Activated T-helper 1 cell treated with anti-CD3 and anti-CD28 coated beads, Interleukin-12 subunit alpha, Interleukin-12 subunit beta, Interleukin-2, Interleukin-4 antibody, amounts not matched to agents 30 ng/mL and 10 ng/mL and 1 ng/mL, durations not matched to agents 14 hours and 24 hours and 36 hours (primary cell): Measurements from ENCODE around the gene CKS2. TPM values are rescaled to one million over a fixed set of nuclear protein-coding genes. Genes with fewer than 3 reads are reported as not detected.
"Not testable (repeated sequence)": the region's sequence is repeated elsewhere in the genome, so short reads cannot be mapped to it uniquely, and the experiment has no call there.

Experiments
- DNase-seq: peaks from one replicate; pipeline ENCODE4 v3.0.0; 2021; ENCODE audit warnings: low spot score
- H3K27ac Mint-ChIP-seq: one replicate; pipeline ENCODE4 v1.8.0; 2021; ENCODE audit warnings: mild to moderate bottlenecking, mixed read lengths
- H3K27me3 Mint-ChIP-seq: one replicate; pipeline ENCODE4 v1.8.0; 2022; ENCODE audit warnings: mild to moderate bottlenecking, moderate library complexity, mixed read lengths; ENCODE audit not compliant: insufficient read depth
- H3K36me3 Mint-ChIP-seq: one replicate; pipeline ENCODE4 v1.8.0; 2021; ENCODE audit warnings: low read depth, mixed read lengths
- H3K4me1 Mint-ChIP-seq: one replicate; pipeline ENCODE4 v1.8.0; 2021; ENCODE audit warnings: low read depth, mixed read lengths
- H3K4me3 Mint-ChIP-seq: one replicate; pipeline ENCODE4 v1.8.0; 2021; ENCODE audit warnings: mild to moderate bottlenecking, moderate library complexity, mixed read lengths
- H3K9me3 Mint-ChIP-seq: one replicate; pipeline ENCODE4 v1.8.0; 2021; ENCODE audit warnings: mixed read lengths
- intact Hi-C: fragments of 100-400 bp; cut with micrococcal nuclease; formaldehyde crosslinking; loops from one replicate; pipeline ENCODE4 v1.15.1; 2024
- total RNA-seq: library from RNA; stranded (reverse); gene quantifications from 2 replicates; pipeline ENCODE4 v1.2.3, GENCODE V29; 2022

CKS2 gene
- total RNA-seq, 1 donor from 2014 or later: 162 TPM

DNA sequence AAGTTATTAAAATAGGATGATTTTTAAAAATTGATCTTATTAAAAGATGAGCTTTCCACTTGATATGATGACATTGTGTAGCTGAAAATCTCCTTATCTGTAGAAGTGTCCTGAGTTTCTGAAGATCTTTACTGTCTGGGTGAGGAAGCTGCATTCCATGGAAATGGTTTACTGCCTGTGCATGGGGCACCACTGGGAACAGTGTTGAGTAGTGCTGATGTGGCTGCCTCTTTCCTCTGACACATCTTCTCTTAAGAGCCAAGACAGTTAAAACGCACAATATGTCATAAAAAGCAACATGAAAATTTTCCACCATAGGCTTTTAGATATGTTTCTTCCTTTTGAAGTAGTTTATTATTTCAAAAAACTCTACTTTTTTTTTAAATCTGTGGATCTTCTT lies 32.0 kb downstream of the CKS2 start:
- Mint-ChIP-seq H3K9me3 (no peaks in the 10 kb centered on the region), H3K4me1 (peaks cover 40% of the 10 kb centered on the region), H3K27me3 (no peaks in the 10 kb centered on the region), H3K4me3 (no peak overlapping the region), H3K27ac (no peak overlapping the region), H3K36me3 (peaks cover 73% of the 10 kb centered on the region)
- intact Hi-C loops: loop anchor here (5.0 kb wide), 1 partner anchor 194 kb away; no protein-coding TSS in a partner anchor
- DNase-seq: no peak

DNA sequence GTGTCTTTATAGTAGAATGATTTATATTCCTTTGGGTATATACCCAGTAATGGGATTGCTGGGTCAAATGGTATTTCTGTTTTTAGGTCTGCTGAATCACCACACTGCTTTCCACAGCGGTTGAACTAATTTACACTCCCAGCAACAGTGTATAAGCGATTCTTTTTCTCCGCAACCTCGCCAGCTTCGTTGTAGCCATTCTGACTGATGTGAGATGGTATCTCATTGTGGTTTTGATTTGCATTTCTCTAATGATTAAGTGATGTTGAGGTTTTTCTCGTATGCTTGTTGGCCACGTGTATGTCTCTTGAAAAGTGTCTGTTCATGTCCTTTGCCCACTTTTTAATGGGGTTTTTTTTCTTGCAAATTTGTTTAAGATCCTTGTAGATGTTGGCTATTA lies 32.8 kb downstream of the CKS2 start:
- Mint-ChIP-seq H3K4me1 (peaks cover 38% of the 10 kb centered on the region), H3K36me3 (peaks cover 73% of the 10 kb centered on the region)
- H3K9me3 Mint-ChIP-seq, H3K4me3 Mint-ChIP-seq, DNase-seq, H3K27ac Mint-ChIP-seq, H3K27me3 Mint-ChIP-seq: not testable (repeated sequence)
- intact Hi-C loops: loop anchor here (5.0 kb wide), 1 partner anchor 193 kb away; no protein-coding TSS in a partner anchor

DNA sequence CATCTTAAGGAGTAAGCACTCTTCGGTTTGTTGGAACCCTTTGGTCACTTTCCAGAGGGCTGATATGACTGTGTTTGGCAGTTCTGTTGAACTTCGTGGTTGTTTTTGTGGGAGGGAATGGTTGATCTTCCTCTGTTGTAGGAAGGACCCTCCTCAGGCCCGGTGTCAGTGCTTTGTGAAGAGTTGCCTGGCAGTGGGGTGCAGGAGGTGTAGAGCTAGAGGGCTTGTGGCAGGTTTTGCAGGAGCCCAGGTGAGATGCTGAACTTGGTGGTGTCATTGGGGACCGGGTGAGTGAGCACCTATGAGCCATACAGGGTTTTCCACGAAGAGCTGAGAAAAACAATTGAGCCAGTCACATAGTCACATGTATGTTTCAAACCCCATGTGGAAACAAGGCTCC lies 34.5 kb downstream of the CKS2 start:
- H3K36me3 Mint-ChIP-seq: peaks cover 76% of the 10 kb centered on the region
- no peak overlapping the region for H3K4me3 Mint-ChIP-seq
- H3K27ac Mint-ChIP-seq: peak overlapping the region; percentile 25
- DNase-seq: no peak
- H3K4me1 Mint-ChIP-seq: peaks cover 23% of the 10 kb centered on the region
- H3K9me3 Mint-ChIP-seq: no peaks in the 10 kb centered on the region
- H3K27me3 Mint-ChIP-seq: no peaks in the 10 kb centered on the region
- intact Hi-C loops: no loop called here

DNA sequence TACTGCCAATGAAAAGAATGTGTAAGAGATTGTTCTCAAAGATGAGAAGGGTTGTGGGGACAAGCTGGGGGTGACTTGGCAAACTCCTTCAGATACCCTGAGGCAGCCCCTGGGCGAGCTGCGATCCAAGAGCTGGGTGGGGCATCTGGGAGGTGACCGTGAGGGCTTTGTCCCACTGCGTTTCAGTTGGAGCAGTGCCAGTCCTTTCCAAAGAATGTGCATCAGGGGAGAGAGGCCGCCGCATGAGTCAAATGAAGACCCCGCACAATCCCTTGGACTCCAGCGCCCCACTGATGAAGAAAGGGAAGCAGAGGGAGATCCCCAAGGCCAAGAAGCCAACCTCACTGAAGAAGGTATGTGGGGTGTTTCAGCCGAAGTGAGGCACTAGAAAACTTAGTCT lies 35.7 kb downstream of the CKS2 start:
- H3K36me3 Mint-ChIP-seq: peaks cover 76% of the 10 kb centered on the region
- H3K27me3 Mint-ChIP-seq: no peaks in the 10 kb centered on the region
- H3K27ac Mint-ChIP-seq: no peak overlapping the region
- no peak for DNase-seq
- H3K9me3 Mint-ChIP-seq: no peaks in the 10 kb centered on the region
- intact Hi-C loops: no loop called here
- H3K4me3 Mint-ChIP-seq: no peak overlapping the region
- H3K4me1 Mint-ChIP-seq: peaks cover 25% of the 10 kb centered on the region

DNA sequence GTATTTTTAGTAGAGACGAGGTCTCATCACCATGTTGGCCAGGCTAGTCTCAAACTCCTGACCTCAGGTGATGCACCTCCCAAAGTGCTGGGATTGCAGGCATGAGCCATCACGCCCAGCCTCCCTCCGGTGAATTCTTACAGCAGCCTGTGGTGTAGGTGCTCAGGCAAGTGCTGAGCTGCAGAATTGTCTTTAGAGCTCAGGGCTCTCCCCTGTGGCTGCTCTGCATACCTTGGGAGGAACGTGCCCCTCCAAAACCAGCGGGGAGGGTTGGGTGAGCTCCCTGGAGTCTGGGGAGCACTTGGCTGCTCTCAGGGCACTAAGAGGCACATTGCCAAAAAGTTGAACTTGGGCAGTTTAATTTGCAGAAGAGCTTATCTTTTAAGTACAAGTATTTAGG lies 36.7 kb downstream of the CKS2 start:
- Mint-ChIP-seq H3K4me1 (peaks cover 35% of the 10 kb centered on the region), H3K36me3 (peaks cover 76% of the 10 kb centered on the region), H3K4me3 (no peak overlapping the region), H3K27ac (no peak overlapping the region), H3K27me3 (no peaks in the 10 kb centered on the region), H3K9me3 (no peaks in the 10 kb centered on the region)
- intact Hi-C loops: no loop called here
- no peak for DNase-seq

DNA sequence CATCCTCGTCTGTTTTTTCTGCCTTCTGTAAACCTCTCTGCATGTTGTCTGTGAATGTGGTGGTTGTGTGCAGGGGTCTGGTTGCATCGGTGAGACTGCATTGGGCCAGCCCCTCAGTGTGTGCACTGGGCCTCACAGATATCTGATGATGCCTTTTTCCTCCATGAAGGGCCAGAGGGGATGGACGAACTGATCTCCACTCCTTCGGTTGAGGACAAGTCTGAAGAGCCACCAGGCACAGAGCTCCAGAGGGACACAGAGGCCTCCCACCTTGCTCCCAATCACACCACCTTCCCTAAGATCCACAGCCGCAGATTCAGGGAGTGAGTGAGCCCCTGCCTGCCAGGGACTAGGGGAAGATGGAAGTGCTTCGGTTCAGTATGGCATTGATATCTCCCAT lies 38.6 kb downstream of the CKS2 start:
- H3K27ac Mint-ChIP-seq: no peak overlapping the region
- peaks cover 39% of the 10 kb centered on the region for H3K4me1 Mint-ChIP-seq
- intact Hi-C loops: no loop called here
- no peak overlapping the region for H3K4me3 Mint-ChIP-seq
- no peak for DNase-seq
- no peaks in the 10 kb centered on the region for H3K27me3 Mint-ChIP-seq
- H3K36me3 Mint-ChIP-seq: peaks cover 69% of the 10 kb centered on the region
- H3K9me3 Mint-ChIP-seq: no peaks in the 10 kb centered on the region

DNA sequence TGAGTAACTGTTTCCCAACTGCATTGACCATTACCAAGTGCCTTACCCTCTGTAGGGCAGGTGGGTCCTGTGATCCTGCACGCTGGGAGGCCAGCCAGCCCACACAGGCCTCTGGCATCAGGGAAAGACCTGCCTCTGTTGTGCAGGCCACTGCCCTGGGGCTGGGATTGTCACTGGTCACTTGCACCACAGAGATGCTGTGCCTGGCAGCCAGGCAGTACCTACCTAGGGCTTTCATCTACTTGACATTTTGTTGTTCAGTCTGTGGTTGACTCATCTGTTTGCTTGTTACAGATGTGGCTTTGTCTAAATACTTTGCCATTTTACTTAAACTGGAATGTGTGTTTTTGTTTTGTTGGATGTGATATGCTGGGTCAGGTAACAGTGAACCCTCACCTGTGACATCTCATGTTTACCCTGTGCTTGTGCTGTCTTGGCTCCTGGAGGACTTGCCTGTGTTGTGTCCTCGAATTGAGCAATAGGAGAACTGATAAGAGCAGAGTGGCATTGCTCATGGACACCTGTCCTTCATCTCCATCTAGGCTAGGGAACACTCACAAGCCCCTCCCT lies 40.1 kb downstream of the CKS2 start:
- H3K4me3 Mint-ChIP-seq: no peak overlapping the region
- intact Hi-C loops: no loop called here
- peaks cover 29% of the 10 kb centered on the region for H3K4me1 Mint-ChIP-seq
- no peaks in the 10 kb centered on the region for H3K9me3 Mint-ChIP-seq
- no peaks in the 10 kb centered on the region for H3K27me3 Mint-ChIP-seq
- DNase-seq: no peak
- peaks cover 64% of the 10 kb centered on the region for H3K36me3 Mint-ChIP-seq
- H3K27ac Mint-ChIP-seq: peak overlapping the region; percentile 40

DNA sequence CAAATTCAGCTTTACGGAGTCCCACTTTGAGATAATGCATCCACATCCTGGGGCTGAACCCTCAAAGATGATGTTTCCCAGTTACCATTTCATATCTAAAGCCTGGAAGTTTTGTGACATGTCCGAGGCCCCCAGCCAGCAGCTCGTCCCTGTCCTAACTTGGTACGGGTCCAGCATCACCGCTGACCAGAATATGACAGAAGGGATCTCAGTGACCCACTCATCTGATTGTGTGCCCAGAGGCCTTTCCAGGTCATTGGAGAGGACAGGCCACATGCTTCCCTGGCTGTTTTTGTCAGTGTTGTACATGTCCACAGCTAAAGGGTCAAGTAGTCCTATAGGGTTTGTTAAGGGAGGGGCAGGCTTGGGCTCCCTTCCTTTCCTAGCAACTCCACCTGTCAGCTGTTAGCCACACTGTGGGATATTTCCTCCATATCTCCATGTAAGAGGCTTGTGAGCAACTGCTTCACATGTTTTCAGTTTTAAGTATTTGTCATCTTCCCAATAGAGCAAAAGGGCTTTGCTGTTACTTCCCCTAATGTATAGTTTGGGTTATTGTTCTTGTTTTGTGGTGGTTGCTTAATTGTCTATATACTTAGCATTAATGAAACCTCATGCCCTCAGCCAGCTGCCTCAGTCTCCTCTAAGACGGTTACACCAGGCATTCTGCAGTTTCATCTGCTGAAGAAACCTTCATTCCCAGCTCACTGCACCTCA lies 40.7 kb downstream of the CKS2 start:
- peak overlapping the region; percentile 70 for H3K27ac Mint-ChIP-seq
- intact Hi-C loops: no loop called here
- H3K4me1 Mint-ChIP-seq: peaks cover 29% of the 10 kb centered on the region
- H3K36me3 Mint-ChIP-seq: peaks cover 64% of the 10 kb centered on the region
- peak overlapping the region; percentile 2 for H3K4me3 Mint-ChIP-seq
- no peaks in the 10 kb centered on the region for H3K27me3 Mint-ChIP-seq
- DNase-seq: no peak
- H3K9me3 Mint-ChIP-seq: no peaks in the 10 kb centered on the region

DNA sequence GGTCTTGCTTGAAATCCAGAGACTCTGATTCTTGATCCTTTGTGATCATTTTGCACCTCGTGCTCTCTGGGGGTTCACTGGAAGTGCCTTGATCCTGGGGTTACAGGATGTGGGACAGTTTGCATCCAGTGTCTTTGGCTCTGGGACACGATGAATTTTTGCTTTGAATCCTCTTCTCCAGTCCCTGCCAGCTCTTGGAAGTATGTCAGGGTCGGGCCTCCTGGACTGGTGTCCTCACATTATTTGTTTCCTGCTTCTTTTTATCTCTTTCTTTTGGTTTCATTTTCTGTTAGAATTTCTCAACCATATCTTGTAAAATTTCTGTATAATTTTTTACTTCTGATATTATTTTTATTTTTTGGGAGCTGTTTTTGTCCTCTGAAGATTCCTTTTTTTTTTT lies 41.5 kb downstream of the CKS2 start:
- Mint-ChIP-seq H3K4me3 (peak overlapping the region; percentile 45), H3K36me3 (peaks cover 66% of the 10 kb centered on the region), H3K9me3 (no peaks in the 10 kb centered on the region), H3K27me3 (no peaks in the 10 kb centered on the region), H3K4me1 (peaks cover 34% of the 10 kb centered on the region), H3K27ac (peak overlapping the region; percentile 70)
- intact Hi-C loops: no loop called here
- no peak for DNase-seq

DNA sequence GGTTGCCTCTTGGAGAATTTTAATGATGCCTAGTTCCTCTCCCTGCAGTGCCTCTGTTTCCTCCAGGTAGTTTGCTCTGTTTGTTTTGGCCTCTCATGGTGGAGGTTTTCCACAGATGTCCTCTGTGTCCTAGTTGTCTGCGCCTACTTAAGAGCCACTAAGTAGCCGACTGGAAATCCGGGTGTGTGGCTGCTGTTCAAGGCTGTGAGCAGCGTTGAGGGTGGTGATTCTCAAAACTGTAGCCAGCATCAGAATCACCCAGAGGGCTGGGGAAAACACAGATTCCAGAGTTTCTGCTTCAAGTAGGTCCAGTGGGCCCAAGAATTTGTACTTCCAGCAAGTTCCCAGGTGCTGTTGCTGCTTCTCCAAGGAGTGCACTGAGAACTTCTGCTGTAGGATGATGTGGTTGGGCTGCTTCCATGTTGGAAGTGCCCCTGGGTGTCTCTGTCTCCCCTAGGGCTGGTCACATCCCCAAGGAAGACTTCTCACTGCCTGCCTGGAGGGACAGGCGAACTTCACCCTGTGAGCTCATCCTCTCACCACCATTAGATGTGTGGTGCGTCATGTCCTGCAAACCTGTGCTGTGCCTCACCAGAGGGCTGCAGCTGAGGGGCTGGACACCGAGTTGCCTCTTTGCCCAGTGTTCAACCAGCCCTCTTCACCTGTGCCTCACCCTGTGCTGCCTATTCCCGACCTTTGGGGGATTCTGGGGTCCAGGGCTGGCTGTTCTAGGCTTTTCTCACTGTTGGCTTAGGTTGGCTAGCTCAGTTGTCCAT lies 42.1 kb downstream of the CKS2 start:
- H3K27me3 Mint-ChIP-seq: no peaks in the 10 kb centered on the region
- intact Hi-C loops: no loop called here
- H3K9me3 Mint-ChIP-seq: no peaks in the 10 kb centered on the region
- H3K4me1 Mint-ChIP-seq: peaks cover 40% of the 10 kb centered on the region
- peak overlapping the region; percentile 70 for H3K27ac Mint-ChIP-seq
- peaks cover 70% of the 10 kb centered on the region for H3K36me3 Mint-ChIP-seq
- no peak for DNase-seq
- H3K4me3 Mint-ChIP-seq: peak overlapping the region; percentile 45

DNA sequence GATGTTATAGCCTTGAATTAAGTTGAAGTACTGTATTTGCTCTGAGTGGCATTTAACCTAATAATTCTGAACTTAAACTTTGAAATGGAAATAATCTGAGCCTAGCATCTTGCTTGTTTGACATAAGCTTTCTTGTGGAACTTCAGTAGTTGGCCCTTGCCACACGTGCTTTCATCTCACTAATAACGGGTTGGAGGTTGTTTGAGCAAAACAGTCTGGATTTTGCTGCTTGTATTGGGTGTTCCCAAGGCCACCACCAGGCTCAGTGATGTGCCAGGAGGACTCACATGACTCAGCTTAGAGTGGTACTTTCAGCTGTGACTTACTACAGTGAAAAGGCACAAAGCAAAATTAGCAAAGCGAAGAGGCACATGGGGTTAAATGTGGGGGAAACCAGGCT lies 43.0 kb downstream of the CKS2 start:
- no peaks in the 10 kb centered on the region for H3K9me3 Mint-ChIP-seq
- peaks cover 70% of the 10 kb centered on the region for H3K36me3 Mint-ChIP-seq
- H3K27ac Mint-ChIP-seq: peak overlapping the region; percentile 29
- DNase-seq: no peak
- no peak overlapping the region for H3K4me3 Mint-ChIP-seq
- no peaks in the 10 kb centered on the region for H3K27me3 Mint-ChIP-seq
- intact Hi-C loops: no loop called here
- peaks cover 40% of the 10 kb centered on the region for H3K4me1 Mint-ChIP-seq

DNA sequence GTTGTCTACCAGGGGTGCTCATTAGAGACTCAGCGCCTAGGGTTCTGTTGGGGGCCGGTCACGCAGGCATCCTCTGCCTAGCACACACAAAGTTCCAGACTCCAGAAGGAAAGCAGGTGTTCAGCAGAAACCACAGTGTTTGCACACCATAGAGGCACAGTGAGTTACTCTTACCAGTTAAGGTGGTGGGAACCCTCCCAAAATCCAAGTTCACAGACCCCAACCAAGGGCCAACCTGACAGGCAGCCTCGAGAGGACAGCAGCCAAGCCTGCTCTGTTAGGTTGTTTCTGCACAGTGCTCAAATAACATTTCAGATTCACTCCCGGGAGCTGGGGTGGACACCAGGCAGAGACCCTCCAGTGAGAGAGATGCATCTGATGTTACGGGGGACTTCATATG lies 43.5 kb downstream of the CKS2 start:
- DNase-seq: no peak
- Mint-ChIP-seq H3K27ac (peak overlapping the region; percentile 29), H3K36me3 (peaks cover 72% of the 10 kb centered on the region), H3K4me1 (peaks cover 40% of the 10 kb centered on the region), H3K4me3 (no peak overlapping the region), H3K27me3 (no peaks in the 10 kb centered on the region), H3K9me3 (no peaks in the 10 kb centered on the region)
- intact Hi-C loops: no loop called here

DNA sequence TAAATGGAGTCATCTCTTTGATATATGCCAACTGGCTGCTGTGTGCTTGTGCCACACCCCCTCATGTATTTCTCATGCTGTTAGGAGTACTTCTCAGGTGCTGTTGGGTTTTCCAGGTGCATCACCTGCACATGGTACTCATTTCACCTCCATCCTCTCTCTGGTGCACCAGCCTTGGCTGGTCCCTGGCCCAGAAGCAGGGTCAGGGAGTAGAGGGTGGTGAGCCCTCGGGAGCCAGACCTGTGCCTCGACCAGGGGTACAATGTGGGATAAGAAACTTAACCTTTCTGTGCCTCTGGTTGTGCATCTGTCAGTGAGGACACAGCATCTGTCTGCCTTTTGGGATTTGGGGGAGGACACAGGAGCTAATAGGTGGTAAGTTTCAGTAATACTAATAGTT lies 45.8 kb downstream of the CKS2 start:
- H3K36me3 Mint-ChIP-seq: peaks cover 75% of the 10 kb centered on the region
- H3K27ac Mint-ChIP-seq: no peak overlapping the region
- no peak overlapping the region for H3K4me3 Mint-ChIP-seq
- intact Hi-C loops: no loop called here
- no peaks in the 10 kb centered on the region for H3K27me3 Mint-ChIP-seq
- no peaks in the 10 kb centered on the region for H3K9me3 Mint-ChIP-seq
- H3K4me1 Mint-ChIP-seq: peaks cover 38% of the 10 kb centered on the region
- no peak for DNase-seq
